ENCODE measurements around the gene ELL2.

DNA sequence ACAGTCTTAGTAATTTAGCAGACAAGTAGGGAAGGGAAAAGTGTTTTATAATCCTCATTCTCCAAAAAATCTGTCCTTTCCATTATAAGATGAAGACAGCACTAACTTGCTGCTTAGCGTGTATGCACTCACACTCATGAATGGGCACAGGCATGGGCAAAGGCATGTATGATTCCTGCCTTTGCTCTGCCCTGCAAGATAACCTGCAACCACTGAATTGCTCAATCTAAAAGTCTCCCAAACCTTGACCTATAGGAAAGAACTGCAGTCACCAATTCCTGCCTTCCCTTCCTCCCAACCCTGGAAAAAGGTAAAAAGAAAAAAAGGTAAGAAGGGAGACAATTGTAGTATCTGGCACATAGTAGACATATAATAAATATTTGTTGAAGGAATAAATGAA lies 40.8 kb downstream of the ELL2 start:
- TF ChIP-seq, protein P1, sequence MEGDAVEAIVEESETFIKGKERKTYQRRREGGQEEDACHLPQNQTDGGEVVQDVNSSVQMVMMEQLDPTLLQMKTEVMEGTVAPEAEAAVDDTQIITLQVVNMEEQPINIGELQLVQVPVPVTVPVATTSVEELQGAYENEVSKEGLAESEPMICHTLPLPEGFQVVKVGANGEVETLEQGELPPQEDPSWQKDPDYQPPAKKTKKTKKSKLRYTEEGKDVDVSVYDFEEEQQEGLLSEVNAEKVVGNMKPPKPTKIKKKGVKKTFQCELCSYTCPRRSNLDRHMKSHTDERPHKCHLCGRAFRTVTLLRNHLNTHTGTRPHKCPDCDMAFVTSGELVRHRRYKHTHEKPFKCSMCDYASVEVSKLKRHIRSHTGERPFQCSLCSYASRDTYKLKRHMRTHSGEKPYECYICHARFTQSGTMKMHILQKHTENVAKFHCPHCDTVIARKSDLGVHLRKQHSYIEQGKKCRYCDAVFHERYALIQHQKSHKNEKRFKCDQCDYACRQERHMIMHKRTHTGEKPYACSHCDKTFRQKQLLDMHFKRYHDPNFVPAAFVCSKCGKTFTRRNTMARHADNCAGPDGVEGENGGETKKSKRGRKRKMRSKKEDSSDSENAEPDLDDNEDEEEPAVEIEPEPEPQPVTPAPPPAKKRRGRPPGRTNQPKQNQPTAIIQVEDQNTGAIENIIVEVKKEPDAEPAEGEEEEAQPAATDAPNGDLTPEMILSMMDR (IDR thresholded peaks at IDR 0.05) = no peak
- TF ChIP-seq POLR2AphosphoS5 (IDR thresholded peaks at IDR 0.05) = no peak

All from prostate gland (tissue), 2 donors.